ENCODE measurements around the gene SLC25A34.

GRCh38 chr1:15760520-15761211 lies 24.6 kb downstream of the SLC25A34 start:
- TF ChIP-seq POLR2AphosphoS5 (IDR thresholded peaks at IDR 0.05) (peak in 2 of 3 donors; percentile 30 to 51), POLR2A (IDR thresholded peaks at IDR 0.05) (no peak)
- TF ChIP-seq, protein P1, sequence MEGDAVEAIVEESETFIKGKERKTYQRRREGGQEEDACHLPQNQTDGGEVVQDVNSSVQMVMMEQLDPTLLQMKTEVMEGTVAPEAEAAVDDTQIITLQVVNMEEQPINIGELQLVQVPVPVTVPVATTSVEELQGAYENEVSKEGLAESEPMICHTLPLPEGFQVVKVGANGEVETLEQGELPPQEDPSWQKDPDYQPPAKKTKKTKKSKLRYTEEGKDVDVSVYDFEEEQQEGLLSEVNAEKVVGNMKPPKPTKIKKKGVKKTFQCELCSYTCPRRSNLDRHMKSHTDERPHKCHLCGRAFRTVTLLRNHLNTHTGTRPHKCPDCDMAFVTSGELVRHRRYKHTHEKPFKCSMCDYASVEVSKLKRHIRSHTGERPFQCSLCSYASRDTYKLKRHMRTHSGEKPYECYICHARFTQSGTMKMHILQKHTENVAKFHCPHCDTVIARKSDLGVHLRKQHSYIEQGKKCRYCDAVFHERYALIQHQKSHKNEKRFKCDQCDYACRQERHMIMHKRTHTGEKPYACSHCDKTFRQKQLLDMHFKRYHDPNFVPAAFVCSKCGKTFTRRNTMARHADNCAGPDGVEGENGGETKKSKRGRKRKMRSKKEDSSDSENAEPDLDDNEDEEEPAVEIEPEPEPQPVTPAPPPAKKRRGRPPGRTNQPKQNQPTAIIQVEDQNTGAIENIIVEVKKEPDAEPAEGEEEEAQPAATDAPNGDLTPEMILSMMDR (IDR thresholded peaks at IDR 0.05) = no peak
